HK-2 (cell line): ENCODE data around the gene CSNK1A1.
"Not testable (repeated sequence)": the region's sequence is repeated elsewhere in the genome, so short reads cannot be mapped to it uniquely, and the experiment has no call there.

ENCODE experiments used
- DNase-seq: peaks from one replicate; pipeline ENCODE4 v3.0.0-alpha.2; 2018; ENCODE audit not compliant: unreplicated experiment

CSNK1A1 gene

GRCh38 chr5:149490599-149491485 lies 60.4 kb downstream of the CSNK1A1 start:
- DNase-seq, result no peak

- no peak for DNase-seq
Observed at GRCh38 chr5:149489605-149490037, 61.6 kb downstream of the CSNK1A1 start.

GRCh38 chr5:149488645-149489306 lies 62.5 kb downstream of the CSNK1A1 start:
- DNase-seq, result no peak

DNA sequence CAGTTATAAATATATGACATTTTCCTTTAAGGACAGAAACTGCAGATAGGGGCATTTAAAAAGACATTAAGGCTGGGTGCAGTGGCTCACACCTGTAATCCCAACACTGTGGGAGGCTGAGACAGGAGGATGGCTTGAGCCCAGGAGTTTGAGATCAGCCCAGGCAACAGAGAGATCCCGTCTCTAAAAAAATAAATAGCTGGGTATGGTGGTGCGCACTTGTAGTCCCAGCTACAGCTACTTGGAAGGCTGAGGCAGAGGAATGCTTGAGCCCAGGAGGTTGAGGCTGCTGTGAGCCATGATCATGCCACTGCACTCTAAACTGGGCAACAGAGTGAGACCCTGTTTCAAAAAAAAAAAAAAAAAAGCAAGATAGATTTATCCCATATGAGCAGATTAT lies 63.6 kb downstream of the CSNK1A1 start:
- DNase-seq, result no peak

DNA sequence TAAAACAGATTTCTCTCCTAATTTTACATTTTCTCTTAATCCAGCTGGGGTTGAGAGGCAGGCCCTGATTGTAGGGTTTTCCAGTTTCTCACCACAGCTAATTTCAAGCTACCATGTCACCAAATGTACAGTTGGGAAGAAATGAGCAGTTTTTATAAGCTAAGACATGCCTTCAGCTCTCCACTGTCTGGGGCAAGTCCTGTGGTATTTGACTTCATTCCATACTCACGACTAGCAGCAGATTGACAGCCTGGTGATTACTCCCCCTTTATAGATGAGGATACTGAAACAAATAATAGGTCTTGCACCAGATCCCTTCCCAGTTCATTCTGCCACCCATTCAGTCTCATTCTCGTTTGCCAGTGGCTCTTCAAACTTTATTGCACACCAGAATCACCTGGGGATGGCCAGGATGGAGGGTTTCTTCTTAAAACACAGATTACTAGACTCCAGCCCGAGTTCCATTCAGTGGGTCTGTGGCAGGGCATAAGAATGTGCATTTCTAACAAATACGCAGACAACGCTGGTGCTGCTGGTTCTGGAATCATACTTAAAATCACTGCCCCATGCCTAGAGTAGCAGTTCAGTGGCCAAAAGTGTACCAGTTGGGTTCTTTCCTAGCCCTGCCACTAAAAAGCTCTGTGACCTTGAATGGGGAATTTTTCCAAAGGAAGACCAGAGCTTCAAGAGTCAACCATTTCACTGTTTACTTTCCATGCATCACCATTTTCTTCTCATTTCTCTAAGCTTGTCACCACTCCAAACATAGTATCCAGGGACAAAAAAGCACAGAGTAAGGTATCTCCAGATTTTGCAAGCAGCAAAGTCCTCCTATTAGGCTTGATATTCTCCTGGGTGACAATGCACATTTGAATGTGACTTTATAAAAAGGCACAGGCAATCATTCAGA lies 64.3 kb downstream of the CSNK1A1 start:
- no peak for DNase-seq

DNA sequence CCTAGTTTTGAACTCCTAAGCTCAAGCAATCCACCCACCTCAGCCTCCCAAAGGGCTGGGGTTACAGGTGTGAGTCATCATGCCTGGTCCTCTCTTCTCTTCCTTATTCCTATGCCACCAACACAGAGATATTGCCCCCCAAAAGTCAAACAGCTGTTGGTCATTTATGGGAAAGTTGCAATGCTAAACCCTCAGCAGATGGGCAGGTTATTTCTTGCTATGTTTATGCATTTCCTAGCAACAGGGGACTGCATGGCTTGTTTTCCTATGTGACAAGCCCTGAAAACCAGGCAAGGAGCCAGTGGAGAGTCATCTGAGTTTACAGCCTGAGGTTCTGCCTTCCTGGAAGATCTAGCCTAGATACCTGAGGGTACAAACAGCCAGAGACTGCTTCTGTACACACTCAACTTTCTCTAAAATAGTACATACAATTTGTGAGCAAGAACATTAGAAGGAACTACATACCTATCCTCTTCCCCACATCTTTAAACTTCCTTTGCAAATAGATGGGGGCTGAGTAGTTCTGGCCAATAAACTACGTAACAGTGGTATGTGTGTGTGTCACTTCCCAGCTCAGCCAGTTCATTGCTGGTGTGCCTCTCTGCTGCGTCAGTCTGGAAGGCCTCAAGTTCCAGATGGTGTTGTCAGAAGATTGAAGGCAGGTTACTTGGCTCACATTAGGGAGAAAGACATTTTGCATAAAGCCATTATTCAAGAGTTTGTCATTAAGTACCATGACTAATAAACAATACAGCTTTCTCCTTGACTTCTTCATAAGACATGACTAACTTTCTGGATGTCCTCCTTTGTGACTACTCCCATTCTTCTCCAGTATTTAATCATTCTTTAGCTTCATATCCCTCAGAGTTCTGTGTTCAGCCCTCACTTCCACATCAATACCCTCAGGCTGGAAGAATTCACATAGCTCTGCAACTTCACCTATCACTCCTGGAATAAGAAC lies 65.3 kb downstream of the CSNK1A1 start:
- DNase-seq, result peak; percentile 53

DNA sequence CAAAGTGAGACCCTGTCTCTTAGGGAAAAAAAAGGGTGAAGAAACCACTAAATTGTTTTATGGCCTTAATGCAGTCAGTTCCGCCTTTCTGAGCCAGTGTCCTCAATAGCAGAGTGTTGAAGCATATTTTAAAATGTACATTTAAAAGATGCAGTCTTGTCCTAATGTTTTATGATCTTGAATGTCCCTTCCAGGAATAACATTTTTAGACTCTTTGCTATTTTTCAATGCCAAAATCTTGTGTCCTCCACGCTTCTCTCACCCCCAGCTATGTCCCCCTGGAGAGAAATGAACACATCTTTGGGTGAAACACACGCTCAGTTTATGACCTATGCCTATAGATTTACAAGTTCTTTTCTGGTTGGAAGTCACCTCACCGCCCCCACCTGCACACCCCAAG lies 69.8 kb downstream of the CSNK1A1 start:
- DNase-seq, result no peak

DNA sequence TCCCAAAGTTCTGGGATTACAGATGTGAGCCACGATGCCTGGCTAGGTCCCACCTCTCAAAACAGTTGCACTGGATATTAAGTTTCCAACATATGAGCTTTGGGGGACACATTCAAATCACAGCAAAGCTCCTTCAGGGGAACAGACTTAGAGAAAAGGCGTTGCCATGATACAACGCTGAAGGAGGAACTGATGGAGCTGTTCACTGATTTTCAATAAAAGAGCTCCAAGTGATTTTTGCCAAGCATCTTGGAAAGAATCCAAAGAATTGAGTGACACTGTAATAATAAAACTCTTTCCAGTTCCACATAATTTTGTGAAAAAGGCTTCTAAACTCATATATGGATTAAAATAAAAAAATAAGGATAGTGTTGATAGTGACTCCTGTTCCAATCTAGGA lies 72.5 kb downstream of the CSNK1A1 start:
- DNase-seq, result no peak

DNA sequence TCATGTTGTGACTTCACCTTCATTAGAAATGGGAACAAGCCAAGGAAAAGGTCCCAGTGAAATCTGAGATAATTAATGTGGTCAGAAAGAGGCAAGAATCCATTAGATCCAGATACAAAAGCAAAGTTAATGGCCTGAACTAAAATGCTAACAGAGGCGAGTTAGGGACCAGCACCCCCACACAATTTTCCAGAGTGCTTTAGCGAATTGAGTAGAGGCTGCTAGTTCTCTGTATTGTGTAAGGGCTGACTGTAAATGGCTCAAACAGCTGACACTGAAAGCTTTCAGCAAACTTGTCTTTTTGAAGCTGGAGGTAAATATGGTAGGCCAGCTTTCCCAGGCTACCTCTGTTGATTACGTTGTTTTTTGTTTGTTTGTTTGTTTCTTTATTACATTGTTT lies 75.5 kb downstream of the CSNK1A1 start:
- no peak for DNase-seq

DNA sequence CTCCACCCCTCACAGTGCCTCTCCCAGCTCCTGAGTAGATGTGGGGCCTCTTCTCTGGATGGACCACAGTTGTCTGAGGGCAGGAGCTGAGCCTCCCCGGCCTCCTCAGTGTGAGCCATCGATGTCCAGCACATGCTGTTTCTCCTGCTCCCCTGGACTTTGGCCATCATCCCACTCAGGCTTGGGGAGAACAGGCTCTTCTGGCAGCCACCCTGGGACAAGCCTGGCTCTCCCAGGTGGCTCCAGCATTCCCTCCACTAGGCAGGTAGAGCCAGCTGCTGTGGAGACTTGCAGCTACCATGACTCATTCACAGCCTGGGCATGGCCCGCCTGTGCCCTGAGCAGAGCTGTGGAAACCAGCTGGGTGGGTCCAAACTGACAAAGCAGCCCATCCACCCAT lies 77.0 kb downstream of the CSNK1A1 start:
- no peak for DNase-seq

GRCh38 chr5:149473441-149473840 lies 77.8 kb downstream of the CSNK1A1 start:
- no peak for DNase-seq

DNA sequence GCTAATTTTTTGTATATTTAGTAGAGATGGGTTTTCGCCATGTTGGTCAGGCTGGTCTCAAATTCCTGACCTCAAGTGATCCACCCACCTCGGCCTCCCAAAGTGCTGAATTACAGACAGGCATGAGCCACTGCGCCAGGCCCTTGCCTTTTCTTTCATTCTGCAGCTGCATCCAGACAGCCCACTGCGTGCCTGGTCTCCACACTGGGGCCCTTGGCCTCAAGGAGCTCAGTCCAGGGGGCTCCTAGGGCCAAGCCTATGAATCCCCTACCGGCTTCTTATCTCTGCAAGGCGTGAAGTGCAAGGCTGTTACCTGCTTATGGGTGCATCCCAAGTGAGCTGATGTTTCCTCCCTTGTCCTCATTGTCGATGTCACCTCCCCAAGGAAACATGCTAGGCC lies 78.8 kb downstream of the CSNK1A1 start:
- no peak for DNase-seq

- DNase-seq, result no peak
Observed at GRCh38 chr5:149471406-149472183, 79.6 kb downstream of the CSNK1A1 start.

DNA sequence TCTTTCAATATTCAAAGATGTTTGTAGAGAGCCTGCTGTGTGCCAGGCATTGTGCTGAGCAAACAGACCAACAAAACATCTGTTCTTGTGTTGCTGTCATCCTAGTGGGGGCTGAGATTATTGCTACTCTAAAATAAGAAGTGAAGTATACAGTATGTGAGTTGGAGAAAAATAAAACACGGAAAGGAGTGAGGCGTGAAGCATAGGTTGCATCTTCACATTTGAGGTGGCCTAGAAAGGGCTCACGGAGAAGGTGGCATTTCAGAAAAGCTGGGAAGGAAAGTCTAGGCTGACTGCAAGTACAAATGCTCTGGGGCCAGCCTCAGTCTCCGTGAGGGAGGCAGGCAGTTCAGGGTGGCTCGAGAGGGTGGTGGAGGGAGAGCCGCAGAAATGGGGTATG lies 80.3 kb downstream of the CSNK1A1 start:
- DNase-seq, result no peak

DNA sequence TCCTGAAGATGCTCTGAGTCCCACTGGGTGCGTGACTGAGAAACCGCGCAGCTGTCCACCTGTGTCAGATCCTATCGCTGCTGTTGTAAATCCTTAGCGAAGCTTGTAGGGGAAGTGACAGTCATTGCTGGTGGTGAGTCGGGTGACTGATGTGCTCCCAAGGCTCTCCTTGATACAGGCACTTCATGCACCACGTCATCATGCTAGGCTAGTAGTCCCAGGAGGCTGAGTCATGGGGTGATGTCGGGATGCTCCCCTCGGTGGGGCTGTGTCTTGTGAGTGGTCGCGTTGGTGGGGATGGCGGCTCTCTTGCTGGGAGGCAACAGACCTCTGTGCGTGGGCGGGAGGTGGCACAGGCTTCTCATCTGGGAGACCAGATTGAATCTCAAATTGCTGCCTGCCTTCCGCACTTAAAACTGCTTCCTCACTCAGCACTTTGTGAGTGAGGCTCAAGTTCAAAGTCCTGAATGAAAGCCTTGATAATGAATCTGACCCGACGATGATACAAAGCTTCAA lies 84.7 kb downstream of the CSNK1A1 start:
- no peak for DNase-seq

DNA sequence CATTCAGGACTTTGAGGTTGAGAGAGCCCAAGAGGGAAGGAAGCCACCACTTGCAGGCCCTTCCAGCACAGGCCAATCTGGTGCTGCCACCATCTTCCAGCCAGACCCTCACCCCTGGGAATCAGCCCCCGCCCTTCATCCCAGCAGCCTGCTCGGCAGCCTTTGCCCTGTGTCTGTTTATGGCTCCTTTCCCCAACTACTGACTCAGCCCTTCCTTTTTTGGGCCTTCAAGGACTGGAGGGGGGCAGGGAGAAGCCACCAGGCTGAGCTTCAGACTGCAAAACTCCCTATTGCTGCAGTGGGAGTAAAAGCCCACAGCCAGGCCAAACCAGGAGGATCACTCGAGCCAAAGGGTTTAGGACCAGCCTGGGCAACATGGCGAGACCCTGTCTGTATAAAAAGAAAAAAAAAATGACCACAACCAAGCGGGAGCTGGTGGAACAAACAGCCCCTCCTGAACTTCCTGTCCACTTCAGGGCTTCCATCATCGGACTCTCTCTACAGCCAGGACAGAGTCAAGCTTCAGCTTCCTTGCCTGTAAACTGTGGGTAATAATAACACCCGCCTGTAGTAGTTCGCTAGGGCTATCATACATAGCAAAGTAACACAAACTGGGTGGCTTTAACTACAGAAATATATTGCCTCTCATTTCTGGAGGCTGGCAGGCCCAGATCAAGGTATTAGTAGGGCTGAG lies 86.3 kb downstream of the CSNK1A1 start:
- no peak for DNase-seq

GRCh38 chr5:149461907-149462306 lies 89.3 kb downstream of the CSNK1A1 start:
- DNase-seq, result not testable (repeated sequence)

GRCh38 chr5:149459891-149460290 lies 91.3 kb downstream of the CSNK1A1 start:
- no peak for DNase-seq

DNA sequence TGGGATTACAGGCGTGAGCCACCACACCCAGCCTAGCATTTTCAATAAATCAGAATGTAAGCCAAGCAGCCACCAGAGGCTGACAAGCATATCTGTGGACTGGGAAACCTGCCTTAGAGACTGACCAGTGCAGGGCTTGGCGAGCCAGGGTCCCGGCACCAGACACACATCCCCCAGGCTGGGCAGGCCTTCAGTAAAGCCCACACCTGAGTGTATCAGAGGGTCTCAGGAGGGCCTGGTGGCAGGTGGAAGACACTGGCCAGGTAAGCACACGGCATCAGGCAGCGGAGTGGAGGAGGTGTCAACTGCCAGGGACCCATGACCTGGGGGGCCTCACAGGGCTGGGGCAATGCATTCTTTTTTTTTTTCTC lies 93.9 kb downstream of the CSNK1A1 start:
- no peak for DNase-seq
